ENCODE measurements around the gene GPT2.

Gene GPT2

GRCh38 chr16:46924402-46924801 is 40.2 kb downstream of the GPT2 start:
- TF ChIP-seq POLR2AphosphoS5 (IDR thresholded peaks at IDR 0.05; ENCODE audit: low read depth) (no peak), SPI1 (IDR thresholded peaks at IDR 0.05; ENCODE audit: borderline replicate concordance, low read depth) (no peak), CTCF (IDR thresholded peaks at IDR 0.05; ENCODE audit: insufficient read depth, low read length) (no peak), GABPA (IDR thresholded peaks at IDR 0.05; ENCODE audit: low read depth) (no peak)
- TF ChIP-seq, protein P1, sequence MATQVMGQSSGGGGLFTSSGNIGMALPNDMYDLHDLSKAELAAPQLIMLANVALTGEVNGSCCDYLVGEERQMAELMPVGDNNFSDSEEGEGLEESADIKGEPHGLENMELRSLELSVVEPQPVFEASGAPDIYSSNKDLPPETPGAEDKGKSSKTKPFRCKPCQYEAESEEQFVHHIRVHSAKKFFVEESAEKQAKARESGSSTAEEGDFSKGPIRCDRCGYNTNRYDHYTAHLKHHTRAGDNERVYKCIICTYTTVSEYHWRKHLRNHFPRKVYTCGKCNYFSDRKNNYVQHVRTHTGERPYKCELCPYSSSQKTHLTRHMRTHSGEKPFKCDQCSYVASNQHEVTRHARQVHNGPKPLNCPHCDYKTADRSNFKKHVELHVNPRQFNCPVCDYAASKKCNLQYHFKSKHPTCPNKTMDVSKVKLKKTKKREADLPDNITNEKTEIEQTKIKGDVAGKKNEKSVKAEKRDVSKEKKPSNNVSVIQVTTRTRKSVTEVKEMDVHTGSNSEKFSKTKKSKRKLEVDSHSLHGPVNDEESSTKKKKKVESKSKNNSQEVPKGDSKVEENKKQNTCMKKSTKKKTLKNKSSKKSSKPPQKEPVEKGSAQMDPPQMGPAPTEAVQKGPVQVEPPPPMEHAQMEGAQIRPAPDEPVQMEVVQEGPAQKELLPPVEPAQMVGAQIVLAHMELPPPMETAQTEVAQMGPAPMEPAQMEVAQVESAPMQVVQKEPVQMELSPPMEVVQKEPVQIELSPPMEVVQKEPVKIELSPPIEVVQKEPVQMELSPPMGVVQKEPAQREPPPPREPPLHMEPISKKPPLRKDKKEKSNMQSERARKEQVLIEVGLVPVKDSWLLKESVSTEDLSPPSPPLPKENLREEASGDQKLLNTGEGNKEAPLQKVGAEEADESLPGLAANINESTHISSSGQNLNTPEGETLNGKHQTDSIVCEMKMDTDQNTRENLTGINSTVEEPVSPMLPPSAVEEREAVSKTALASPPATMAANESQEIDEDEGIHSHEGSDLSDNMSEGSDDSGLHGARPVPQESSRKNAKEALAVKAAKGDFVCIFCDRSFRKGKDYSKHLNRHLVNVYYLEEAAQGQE (IDR thresholded peaks at IDR 0.05; ENCODE audit: insufficient replicate concordance, low read depth) = no peak

GRCh38 chr16:46926470-46927225 is 42.5 kb downstream of the GPT2 start:
- no peak for TF ChIP-seq CTCF (IDR thresholded peaks at IDR 0.05; ENCODE audit: insufficient read depth, low read length)
- no peak for TF ChIP-seq POLR2AphosphoS5 (IDR thresholded peaks at IDR 0.05; ENCODE audit: low read depth)
- TF ChIP-seq, protein P1 (IDR thresholded peaks at IDR 0.05; ENCODE audit: insufficient replicate concordance, low read depth) = no peak
- TF ChIP-seq SPI1 (IDR thresholded peaks at IDR 0.05; ENCODE audit: borderline replicate concordance, low read depth) = no peak
- no peak for TF ChIP-seq GABPA (IDR thresholded peaks at IDR 0.05; ENCODE audit: low read depth)

More at GRCh38 chr16:46924402-46924801, 40.2 kb downstream of the GPT2 start:
- no peak overlapping the region for H3K27ac ChIP-seq (replicated peaks)
- no peaks in the 10 kb centered on the region for H3K27me3 ChIP-seq (ENCODE audit: insufficient read depth, poor library complexity, severe bottlenecking)
- no peak for DNase-seq (ENCODE audit: low read depth in 1 of 2, low spot score in 1 of 2)
- no peak overlapping the region for H3K4me3 ChIP-seq (replicated peaks; ENCODE audit: insufficient read depth, low read length)

GRCh38 chr16:46927273-46927672 is 43.1 kb downstream of the GPT2 start:
- H3K27ac ChIP-seq (replicated peaks) = no peak overlapping the region
- DNase-seq (ENCODE audit: low read depth in 1 of 2, low spot score in 1 of 2) = no peak
- no peak for TF ChIP-seq SPI1 (IDR thresholded peaks at IDR 0.05; ENCODE audit: borderline replicate concordance, low read depth)
- no peak for TF ChIP-seq CTCF (IDR thresholded peaks at IDR 0.05; ENCODE audit: insufficient read depth, low read length)
- H3K27me3 ChIP-seq (ENCODE audit: insufficient read depth, poor library complexity, severe bottlenecking) = no peaks in the 10 kb centered on the region
- no peak overlapping the region for H3K4me3 ChIP-seq (replicated peaks; ENCODE audit: insufficient read depth, low read length)

More at GRCh38 chr16:46926470-46927225, 42.5 kb downstream of the GPT2 start:
- no peak for DNase-seq (ENCODE audit: low read depth in 1 of 2, low spot score in 1 of 2)
- no peak overlapping the region for H3K27ac ChIP-seq (replicated peaks)
- no peak overlapping the region for H3K4me3 ChIP-seq (replicated peaks; ENCODE audit: insufficient read depth, low read length)
- H3K27me3 ChIP-seq (ENCODE audit: insufficient read depth, poor library complexity, severe bottlenecking) = no peaks in the 10 kb centered on the region
